ENCODE results near the gene THSD4. TPM values are rescaled to one million over a fixed set of nuclear protein-coding genes. Genes with fewer than 3 reads are reported as not detected.

The THSD4 gene
- total RNA-seq, 6 experiments from 2014 or later, result 5.2 to 21.8 (median 13.7) TPM

DNA sequence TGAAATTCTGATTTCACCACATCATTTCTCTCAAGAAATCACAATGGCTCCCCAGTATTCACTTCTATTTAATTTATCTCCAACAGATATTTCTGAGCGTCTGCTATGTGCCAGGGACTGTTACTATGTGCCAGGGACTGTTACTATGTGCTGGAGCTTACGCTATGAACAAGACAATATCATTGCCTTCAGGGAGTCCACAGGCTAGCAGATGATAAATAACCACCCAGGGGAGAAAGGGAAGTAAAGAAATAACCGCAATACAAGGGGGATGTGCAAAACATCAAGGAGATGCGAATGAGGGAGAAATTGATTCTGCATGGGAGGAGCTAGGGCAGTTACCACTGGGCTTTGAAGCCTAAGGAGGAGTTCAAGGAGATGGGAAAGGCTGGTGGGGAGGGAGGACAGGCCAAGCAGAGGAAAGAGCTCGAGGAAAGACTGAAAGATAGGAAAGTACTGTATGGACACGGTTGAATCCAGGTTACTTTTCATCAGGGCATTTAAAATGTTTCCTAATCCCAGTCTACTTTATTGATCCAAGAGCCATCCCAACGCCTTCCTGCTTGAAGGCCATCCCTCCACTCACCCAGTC, 2.5 kb downstream of the THSD4 start:
- no peak for TF ChIP-seq POLR2A (IDR thresholded peaks at IDR 0.05)
- Histone ChIP-seq H3K36me3 (no peaks in the 10 kb centered on the region), H3K27me3 (no peaks in the 10 kb centered on the region), H3K4me1 (peaks cover 0 to 18% (median 2%) of the 10 kb centered on the region in 4 donors), H3K4me3 (no peak overlapping the region), H3K27ac (no peak overlapping the region), H3K9me3 (no peaks in the 10 kb centered on the region)
- WGBS (ENCODE audit: insufficient coverage, low coverage, low lambda C conversion rate, missing lambda C conversion rate), result 60% methylated on average over 5 of the region's 7 CpGs
- ATAC-seq (no peak), DNase-seq (no peak)
- intact Hi-C loops (cut with DNase I), result loop anchor here in 1 of 2 donors (10.0 kb wide), 1 partner anchor 327 kb away; no protein-coding TSS in a partner anchor

DNA sequence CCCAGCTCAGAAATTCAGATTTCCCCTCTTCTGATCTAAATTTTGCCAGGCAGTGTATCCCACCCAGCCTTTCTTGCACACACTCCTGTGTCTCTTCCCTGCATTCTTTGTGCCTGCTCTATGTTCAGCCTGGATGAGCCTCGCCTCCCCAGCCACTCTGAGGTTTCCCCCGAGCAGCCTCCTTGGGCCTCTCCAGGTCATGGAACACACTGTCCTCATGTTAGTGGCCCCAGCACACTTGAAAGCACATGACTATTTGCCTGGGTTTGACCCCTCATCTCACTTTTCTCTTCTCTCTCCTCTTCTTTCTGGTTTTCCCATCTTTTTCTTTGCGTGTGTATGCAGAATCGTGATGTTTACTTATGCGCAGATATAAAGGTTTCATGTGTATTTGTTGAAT, 3.1 kb downstream of the THSD4 start:
- TF ChIP-seq, protein P1, sequence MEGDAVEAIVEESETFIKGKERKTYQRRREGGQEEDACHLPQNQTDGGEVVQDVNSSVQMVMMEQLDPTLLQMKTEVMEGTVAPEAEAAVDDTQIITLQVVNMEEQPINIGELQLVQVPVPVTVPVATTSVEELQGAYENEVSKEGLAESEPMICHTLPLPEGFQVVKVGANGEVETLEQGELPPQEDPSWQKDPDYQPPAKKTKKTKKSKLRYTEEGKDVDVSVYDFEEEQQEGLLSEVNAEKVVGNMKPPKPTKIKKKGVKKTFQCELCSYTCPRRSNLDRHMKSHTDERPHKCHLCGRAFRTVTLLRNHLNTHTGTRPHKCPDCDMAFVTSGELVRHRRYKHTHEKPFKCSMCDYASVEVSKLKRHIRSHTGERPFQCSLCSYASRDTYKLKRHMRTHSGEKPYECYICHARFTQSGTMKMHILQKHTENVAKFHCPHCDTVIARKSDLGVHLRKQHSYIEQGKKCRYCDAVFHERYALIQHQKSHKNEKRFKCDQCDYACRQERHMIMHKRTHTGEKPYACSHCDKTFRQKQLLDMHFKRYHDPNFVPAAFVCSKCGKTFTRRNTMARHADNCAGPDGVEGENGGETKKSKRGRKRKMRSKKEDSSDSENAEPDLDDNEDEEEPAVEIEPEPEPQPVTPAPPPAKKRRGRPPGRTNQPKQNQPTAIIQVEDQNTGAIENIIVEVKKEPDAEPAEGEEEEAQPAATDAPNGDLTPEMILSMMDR (IDR thresholded peaks at IDR 0.05), result no peak
- no peak for TF ChIP-seq POLR2A (IDR thresholded peaks at IDR 0.05)
- Histone ChIP-seq H3K27ac (no peak overlapping the region), H3K36me3 (no peaks in the 10 kb centered on the region), H3K4me1 (peaks cover 0 to 18% (median 2%) of the 10 kb centered on the region in 4 donors), H3K27me3 (no peaks in the 10 kb centered on the region), H3K9me3 (no peaks in the 10 kb centered on the region), H3K4me3 (no peak overlapping the region)
- intact Hi-C loops (cut with DNase I), result loop anchor here in 1 of 2 donors (10.0 kb wide), 1 partner anchor 326 kb away; no protein-coding TSS in a partner anchor
- WGBS (ENCODE audit: insufficient coverage, low coverage, low lambda C conversion rate, missing lambda C conversion rate), result 93% methylated on average over 3 of the region's 5 CpGs
- ATAC-seq (no peak), DNase-seq (no peak)

DNA sequence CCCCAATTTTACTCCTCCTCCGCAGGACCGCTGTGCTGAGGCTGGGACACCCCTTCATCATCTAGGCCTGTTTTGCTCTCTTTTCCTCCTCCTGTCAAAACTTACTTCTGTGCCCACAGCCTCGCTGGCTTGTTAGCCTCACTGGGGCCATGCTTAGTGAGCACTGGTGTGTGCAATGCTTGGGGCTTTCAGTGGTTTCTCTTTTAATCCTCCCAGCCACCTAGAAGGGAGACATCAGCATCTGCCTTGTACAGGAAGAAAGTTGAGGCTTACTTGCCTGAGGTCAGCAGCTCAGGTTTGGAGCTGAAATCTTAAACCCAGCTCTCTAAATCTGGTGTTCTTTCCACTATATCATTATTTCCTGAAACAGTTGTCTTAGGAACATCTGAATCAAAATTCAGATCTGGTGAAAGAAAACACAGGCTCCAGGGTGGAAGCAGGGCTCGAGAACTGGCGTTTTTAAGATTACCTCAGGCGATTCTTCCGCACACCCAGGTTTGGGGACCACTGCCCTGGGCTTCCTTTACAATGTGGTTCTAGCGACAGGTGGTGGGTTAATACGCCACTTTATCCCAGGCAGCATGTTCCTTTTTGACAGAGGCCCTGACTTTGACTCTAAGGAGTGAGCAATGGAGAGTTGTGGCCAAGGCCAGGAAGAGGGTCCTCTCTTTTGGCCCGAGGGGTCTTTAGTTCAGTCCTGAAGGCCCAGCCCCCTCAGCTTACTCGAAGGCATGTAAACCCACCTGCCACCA, 3.8 kb downstream of the THSD4 start:
- Histone ChIP-seq H3K4me1 (peaks cover 0 to 15% (median under 1%) of the 10 kb centered on the region in 4 donors), H3K27ac (no peak overlapping the region), H3K4me3 (no peak overlapping the region), H3K27me3 (no peaks in the 10 kb centered on the region), H3K9me3 (no peaks in the 10 kb centered on the region), H3K36me3 (no peaks in the 10 kb centered on the region)
- intact Hi-C loops (cut with DNase I), result loop anchor here in 1 of 2 donors (10.0 kb wide), 1 partner anchor 326 kb away; no protein-coding TSS in a partner anchor
- ATAC-seq, result no peak
- 91% methylated on average over 8 of the region's 11 CpGs for WGBS (ENCODE audit: insufficient coverage, low coverage, low lambda C conversion rate, missing lambda C conversion rate)
- no peak for DNase-seq
- TF ChIP-seq, protein P1 (IDR thresholded peaks at IDR 0.05), result no peak
- no peak for TF ChIP-seq POLR2A (IDR thresholded peaks at IDR 0.05)

DNA sequence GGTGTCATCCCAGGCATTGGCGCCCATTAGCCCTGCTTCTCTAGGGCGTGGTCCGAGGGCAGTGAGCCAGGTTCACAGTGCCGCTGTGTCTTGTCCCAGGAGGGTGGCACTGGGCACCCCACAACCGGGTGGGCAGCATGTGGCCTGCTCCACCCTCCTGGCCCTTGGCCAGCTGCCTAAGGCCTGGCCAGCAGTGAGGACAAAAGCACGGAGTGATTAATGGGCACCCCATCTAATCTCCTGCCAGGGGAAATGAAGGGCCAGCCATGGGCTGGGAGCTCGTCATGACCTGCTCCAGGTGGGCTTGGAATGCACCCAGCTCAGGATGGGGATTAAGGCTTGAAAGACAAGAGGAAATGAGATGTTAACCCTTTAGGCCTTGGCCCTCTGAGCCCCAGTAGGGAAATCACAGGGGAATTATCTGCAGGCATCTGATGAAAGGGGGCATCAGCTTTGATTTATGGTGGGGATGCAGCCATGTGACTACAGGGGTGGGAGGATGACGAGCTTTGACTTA, 5.2 kb downstream of the THSD4 start:
- no peak for ATAC-seq
- 72% methylated on average over 2 of the region's 8 CpGs for WGBS (ENCODE audit: insufficient coverage, low coverage, low lambda C conversion rate, missing lambda C conversion rate)
- Histone ChIP-seq H3K4me3 (no peak overlapping the region), H3K9me3 (no peaks in the 10 kb centered on the region), H3K27me3 (no peaks in the 10 kb centered on the region), H3K4me1 (peaks cover 0 to 4% (median 0%) of the 10 kb centered on the region in 4 donors), H3K27ac (no peak overlapping the region), H3K36me3 (no peaks in the 10 kb centered on the region)
- TF ChIP-seq, protein P1 (IDR thresholded peaks at IDR 0.05), result no peak
- no peak for TF ChIP-seq POLR2A (IDR thresholded peaks at IDR 0.05)
- intact Hi-C loops (cut with DNase I), result no loop called here
- no peak for DNase-seq

DNA sequence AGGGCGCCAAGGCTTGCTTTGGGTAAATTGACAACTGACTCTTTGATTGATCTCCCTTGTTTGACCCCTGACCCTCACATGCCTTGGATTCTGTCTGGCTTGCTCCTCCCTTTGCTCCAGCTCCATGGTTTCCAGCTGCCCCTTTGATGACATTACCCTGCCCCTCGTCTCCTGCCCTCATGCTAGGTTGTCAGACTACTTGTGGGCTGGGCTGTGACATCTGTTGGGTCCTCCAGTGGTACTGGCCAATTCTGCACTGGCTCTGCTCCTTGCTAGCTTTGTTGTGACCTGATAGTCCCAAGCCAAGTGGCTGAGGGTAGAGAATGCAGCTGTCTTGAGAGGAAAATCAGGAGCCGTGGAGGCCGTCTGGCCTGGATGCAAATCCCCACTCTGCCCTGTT, 6.2 kb downstream of the THSD4 start:
- no peaks in the 10 kb centered on the region for H3K36me3 ChIP-seq
- H3K9me3 ChIP-seq, result no peaks in the 10 kb centered on the region
- TF ChIP-seq, protein P1 (IDR thresholded peaks at IDR 0.05), result no peak
- no peak for TF ChIP-seq POLR2A (IDR thresholded peaks at IDR 0.05)
- H3K4me1 ChIP-seq, result no peaks in the 10 kb centered on the region
- no peak overlapping the region for H3K27ac ChIP-seq
- 96% methylated on average over 3 of the region's 4 CpGs for whole genome bisulfite sequencing (ENCODE audit: insufficient coverage, low coverage, low lambda C conversion rate, missing lambda C conversion rate)
- H3K27me3 ChIP-seq, result no peaks in the 10 kb centered on the region
- no peak overlapping the region for H3K4me3 ChIP-seq
- no peak for DNase-seq
- ATAC-seq, result no peak
- intact Hi-C loops (cut with DNase I), result no loop called here
